Omental fat pad (tissue), 4 donors: Measurements from ENCODE around the gene SAMD5. TPM values are rescaled to one million over a fixed set of nuclear protein-coding genes. Genes with fewer than 3 reads are reported as not detected.

ENCODE experiments used
- ATAC-seq: fragments of 150-250 bp; one replicate; pipeline ENCODE4 v1.9.1; 2016; ENCODE audit warnings: mild to moderate bottlenecking, moderate library complexity; ENCODE audit not compliant: low FRiP score
- DNase-seq: peaks from one replicate; pipeline ENCODE4 v3.0.0-alpha.2; 2019; ENCODE audit warnings: low spot score
- total RNA-seq, 4 donors: library from RNA; depleted of rRNA; stranded (reverse); fragments of >200 nt; gene quantifications; one replicate each; pipeline ENCODE4 v1.1.0, GENCODE V29; 2016
- TF ChIP-seq, protein P1 (sequence below), 3 donors: fragments of 450-650 bp; IDR thresholded peaks; one replicate each; pipeline ENCODE4 v1.5.1; 2016 to 2017; ENCODE audit warnings: antibody characterized with exemption in 3 of 3, mild to moderate bottlenecking in 3 of 3, moderate library complexity in 2 of 3

Gene SAMD5
- total RNA-seq, 4 donors from 2014 or later = 0.69 to 3.3 (median 1.8) TPM

DNA sequence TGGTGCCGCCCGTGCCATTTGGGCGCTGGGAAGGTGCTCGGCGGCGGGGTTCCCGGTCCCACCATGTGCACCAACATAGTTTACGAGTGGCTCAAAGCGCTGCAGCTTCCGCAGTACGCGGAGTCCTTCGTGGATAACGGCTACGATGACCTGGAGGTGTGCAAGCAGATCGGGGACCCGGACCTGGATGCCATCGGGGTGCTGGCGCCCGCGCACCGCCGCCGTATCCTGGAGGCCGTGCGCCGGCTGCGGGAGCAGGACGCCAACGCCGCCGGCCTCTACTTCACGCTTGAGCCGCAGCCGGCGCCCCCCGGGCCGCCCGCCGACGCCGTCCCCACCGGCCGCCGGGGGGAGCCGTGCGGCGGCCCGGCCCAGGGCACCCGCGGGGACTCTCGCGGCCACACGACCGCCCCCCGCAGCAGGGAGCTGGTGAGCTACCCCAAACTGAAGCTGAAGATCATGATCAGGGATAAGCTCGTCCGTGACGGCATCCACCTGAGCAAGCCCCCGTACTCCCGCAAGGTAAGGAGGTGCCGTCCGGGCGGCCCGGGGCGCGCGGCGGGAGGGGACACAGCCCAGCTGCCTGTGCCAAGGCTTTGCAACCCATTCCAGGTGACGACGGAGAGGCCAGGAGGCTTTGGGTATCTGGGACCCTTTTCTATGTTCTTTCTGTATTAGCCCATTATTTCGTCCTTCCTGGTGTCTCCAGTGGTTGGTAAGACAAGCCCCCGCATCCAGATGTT lies 547 bp downstream of the SAMD5 start:
- TF ChIP-seq, protein P1, sequence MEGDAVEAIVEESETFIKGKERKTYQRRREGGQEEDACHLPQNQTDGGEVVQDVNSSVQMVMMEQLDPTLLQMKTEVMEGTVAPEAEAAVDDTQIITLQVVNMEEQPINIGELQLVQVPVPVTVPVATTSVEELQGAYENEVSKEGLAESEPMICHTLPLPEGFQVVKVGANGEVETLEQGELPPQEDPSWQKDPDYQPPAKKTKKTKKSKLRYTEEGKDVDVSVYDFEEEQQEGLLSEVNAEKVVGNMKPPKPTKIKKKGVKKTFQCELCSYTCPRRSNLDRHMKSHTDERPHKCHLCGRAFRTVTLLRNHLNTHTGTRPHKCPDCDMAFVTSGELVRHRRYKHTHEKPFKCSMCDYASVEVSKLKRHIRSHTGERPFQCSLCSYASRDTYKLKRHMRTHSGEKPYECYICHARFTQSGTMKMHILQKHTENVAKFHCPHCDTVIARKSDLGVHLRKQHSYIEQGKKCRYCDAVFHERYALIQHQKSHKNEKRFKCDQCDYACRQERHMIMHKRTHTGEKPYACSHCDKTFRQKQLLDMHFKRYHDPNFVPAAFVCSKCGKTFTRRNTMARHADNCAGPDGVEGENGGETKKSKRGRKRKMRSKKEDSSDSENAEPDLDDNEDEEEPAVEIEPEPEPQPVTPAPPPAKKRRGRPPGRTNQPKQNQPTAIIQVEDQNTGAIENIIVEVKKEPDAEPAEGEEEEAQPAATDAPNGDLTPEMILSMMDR (IDR thresholded peaks at IDR 0.05) = no peak
- peak; percentile 46 for ATAC-seq

GRCh38 chr6:147509891-147510290 lies 1.4 kb downstream of the SAMD5 start:
- ATAC-seq (no peak), DNase-seq (no peak)
- TF ChIP-seq, protein P1 (IDR thresholded peaks at IDR 0.05) = no peak

More for the DNA sequence above, 547 bp downstream of the SAMD5 start:
- DNase-seq = no peak

GRCh38 chr6:147510929-147511590 lies 2.6 kb downstream of the SAMD5 start:
- DNase-seq (no peak), ATAC-seq (no peak)
- TF ChIP-seq, protein P1 (IDR thresholded peaks at IDR 0.05) = no peak

DNA sequence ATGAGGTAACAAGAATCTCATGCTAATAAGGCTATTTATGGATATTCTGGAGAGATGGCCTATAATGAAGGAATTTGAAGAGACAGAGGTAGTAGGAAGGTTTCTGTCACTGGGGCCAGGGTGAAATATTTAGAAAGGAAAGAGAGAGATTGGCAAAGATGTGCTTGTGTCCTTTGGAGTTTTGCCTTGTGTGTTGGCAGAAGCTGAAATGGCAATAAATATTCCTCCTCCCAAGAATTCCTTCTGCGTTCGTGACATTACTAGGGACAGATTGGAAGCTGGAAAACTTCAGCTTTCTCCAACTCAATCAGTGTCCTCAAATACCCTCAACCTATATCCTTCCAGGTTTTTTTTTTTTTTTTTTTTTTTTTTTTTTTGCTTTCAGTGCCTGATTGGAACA lies 6.3 kb downstream of the SAMD5 start:
- ATAC-seq = no peak
- no peak for DNase-seq
- TF ChIP-seq, protein P1 (IDR thresholded peaks at IDR 0.05) = no peak

DNA sequence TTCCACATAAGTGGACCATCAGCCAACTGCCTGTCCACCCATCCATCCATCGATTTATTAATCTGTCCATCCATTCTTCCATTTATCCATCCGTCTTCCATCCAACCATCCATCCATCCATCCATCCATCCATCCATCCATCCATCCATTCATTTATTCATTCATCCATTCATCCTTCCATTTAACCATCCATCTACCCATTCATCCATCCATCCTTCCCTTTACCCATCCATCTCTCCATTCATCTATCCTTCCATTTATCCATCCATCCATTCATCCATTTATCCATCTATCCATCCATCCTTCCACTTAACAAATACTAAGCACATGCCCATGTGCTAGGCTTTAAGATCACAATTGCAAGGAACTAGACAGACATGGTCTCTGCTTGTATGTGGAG lies 6.8 kb downstream of the SAMD5 start:
- no peak for ATAC-seq
- no peak for DNase-seq
- TF ChIP-seq, protein P1 (IDR thresholded peaks at IDR 0.05) = no peak

DNA sequence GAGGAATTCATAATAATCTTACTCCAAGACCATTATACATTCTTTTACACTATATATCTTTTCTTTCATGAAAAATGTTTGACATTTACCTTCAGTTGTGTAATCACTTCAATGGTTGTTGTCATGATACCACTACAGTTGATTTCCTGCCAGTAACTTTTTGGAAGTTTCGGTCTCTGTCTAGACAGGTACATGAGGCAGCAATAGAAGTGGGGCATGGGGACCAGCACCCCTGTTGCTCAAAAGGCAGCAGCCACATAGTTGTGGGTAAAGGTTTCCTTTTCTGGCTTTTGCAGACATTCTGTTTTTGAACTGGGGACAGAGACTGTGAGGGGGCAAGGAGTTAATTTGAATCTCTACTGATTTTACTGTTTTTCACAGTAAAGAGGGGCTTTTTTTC lies 14.1 kb downstream of the SAMD5 start:
- TF ChIP-seq, protein P1 (IDR thresholded peaks at IDR 0.05) = no peak
- ATAC-seq = no peak
- no peak for DNase-seq
